ENCODE results near the gene TRPM2.
A peak's percentile ranks its signal among the peaks of the same experiment; 100 is the strongest.

TRPM2 gene

DNA sequence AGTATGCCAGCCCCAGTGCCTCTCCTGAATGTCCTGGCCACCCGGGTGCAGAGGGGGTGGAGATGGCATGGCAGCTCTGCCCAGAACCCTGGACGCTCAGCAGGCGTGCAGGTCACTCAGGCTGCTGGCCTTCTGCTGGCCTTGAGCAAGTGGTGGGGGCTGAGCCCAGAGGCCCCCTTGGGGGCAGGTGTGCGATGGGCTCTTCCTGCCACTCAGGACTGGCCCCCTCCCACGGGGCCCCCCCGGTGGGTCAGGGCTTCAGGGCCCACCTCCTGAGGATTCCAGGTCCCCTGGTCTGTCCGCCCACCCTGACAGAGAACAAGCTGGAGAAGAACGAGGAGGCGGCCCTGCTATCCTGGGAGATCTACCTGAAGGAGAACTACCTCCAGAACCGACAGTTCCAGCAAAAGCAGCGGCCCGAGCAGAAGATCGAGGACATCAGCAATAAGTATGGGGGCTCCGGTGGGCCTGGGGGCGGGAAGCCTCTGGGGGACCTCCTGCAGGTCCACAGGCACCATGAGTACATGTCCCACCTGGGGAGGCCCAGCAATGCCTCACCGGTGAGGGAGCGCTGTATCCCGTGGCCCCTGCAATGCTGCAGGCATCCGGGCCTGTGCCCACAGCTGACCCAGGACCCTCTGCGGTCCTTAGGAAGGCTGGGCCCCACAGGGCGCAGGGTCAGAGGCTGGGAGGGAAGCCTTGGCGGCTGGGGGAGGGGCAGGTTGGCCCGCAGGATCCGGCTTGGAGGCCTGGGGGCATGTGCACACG is 64.9 kb downstream of the TRPM2 start:
- DNase-seq = no peak

DNA sequence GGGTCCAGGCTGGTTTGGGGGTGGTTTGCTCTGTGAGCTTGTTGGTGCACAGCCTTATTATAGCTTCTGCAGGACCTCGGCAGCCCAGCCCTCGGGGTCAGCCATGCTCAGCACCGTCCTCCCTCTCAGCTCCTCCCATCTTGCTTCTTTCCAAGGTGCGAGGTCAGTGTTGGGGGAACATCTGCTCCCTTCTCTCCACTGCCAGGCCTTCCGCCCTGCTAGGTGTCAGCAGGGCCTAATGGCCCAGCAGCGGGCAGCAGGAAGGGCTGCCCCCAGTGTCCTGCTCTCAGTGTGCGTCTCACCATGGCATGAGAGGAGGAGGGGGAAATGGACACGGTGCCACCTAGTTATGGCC is 65.4 kb downstream of the TRPM2 start:
- no peak for DNase-seq

DNA sequence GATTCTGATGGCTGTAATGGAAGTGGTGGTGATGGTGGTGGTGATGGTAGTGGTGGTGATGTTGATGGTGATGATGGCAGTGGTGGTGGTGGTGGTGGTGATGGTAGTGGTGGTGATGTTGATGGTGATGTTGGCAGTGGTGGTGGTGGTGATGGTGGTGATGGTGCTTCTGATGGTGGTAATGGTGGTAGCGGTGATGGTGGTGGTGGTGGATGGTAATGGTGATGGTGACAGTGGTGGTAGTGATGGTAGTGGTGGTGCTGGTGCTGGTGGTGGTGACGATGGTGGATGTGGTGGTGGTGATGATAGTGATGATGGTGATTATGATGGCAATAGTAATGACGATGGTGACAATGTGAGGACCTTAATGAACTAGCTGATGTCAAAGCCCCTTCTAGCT is 66.3 kb downstream of the TRPM2 start:
- DNase-seq = no peak

DNA sequence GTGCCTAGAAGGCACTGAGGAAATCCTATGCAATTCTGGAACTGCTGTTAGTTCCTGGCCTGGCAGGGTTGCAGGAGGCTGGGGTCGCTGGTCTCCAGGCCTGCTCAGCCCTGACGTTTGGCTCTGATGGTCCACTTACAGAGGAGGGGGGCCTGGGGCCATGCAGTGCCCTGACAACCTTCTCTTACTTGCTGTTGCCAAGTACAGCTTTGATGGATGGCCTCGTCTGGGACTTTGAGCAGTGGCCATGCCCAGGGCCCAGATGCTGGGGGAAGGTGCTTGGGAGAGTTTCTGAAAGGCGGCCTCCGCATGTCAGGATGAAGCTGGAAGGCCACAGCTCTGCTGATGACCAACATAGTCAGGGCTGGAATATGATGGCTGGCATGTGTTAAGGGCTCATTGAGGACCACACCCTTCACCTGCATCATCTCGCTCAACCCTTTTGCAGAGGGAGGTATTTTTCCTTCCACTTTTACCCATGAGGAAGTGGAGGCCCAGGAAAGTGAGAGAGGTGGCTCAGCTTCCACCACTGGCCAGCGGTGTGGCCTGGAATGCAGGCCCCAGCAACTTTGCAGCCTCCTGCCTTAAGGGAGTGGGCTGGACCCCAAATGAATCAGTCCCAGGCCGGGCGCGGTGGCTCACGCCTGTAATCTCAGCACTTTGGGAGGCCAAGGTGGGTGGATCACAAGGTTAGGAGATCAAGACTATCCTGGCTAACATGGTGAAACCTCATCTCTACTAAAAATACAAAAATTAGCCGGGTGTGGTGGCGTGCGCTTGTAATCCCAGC is 67.2 kb downstream of the TRPM2 start:
- no peak for DNase-seq

DNA sequence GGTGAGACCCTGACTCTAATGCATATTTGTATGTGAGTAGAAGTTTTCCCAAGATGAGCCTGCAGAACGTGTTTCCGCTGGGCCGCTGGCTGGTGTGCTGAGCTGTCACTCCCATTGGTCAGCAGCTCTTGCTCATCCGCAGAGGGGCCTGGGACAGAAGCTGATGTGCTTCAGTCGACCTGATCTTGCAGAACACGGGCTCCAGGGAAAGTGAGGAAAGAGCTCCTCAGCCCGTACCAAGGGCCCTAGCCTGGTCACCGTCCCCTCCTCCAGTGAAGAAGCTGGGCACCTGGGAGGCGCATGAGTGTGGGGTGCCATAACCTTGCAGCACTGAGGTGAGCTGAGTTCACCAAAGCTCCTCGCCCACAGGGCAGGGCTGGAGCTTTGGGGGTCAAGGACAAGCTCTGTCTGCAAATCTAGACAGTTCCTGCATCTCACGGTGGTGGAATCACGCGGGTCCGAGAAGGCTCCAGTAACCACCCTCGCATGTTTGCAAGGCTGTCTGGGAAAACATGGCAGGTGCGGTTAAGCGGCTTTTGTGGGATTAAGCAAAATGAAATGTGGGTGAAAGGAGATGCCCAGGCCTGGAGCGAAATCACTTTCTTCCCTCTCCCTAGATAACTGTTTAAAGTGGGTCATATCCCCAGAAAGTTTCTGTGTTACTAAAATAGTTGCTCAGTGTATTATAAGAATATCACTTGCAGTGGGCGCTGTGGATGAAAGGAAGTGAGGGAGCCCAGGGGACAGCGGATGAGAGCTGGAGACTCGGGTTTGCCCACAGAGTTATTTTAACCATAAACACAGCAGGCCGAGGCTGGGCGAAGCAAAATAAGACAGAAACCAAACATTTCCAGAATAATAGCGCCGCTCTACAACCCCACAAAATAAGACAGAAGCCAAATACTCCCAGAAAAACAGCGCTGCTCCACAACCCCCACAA is 68.8 kb downstream of the TRPM2 start:
- no peak for DNase-seq

DNA sequence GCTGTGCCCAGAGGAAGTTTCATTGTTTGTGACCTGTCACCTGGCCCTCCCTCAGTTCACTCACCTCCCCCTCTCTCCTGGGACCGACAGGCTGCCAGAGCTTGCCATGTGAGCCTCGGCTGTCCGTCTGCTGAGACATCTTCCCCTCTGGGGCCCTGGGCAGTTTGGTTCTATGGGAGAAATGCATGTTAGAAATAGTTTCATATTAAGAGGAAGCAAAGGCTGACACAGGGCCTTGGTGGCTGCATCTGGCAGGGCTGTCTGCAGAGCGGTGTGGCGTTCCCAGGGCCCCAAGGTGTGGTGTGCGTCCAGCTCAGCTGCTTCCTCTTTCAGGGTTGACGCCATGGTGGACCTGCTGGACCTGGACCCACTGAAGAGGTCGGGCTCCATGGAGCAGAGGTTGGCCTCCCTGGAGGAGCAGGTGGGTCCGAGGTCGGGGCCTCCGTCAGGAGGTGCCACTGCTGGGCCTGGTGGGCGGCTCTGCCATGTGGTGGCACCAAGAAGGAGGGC is 69.9 kb downstream of the TRPM2 start:
- no peak for DNase-seq

DNA sequence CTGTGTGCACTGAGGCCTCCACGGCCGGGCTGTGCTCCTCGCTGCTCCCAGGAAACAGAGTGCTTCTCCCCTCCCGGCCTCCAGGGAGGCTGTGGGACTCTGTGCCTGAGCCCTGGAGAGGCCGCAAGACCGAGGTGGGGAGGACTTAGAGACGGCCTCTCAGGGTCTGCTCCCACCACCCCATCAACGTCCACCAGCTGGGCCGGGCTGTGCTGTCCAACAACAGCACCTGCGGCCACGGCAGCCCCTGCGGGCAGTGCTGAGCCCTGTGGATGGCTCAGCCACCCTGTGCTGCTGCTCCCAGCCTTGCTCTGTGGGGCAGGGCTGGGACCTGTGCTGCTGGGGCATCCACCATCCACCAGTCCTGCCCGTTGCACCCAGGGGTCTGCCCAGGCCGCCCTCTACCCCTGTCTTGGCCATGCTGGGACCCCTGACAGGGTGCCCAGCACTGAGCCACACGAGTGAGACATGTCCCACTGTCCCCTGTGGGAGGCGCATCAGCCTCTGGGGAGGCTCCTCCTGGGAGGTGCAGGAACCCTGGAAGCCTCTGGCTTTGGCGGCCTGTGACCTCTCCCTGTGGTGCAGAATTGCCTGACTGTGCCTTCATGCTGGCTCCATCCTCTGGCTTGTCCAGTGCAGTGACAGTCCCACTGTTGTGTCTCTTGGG is 70.7 kb downstream of the TRPM2 start:
- no peak for DNase-seq

DNA sequence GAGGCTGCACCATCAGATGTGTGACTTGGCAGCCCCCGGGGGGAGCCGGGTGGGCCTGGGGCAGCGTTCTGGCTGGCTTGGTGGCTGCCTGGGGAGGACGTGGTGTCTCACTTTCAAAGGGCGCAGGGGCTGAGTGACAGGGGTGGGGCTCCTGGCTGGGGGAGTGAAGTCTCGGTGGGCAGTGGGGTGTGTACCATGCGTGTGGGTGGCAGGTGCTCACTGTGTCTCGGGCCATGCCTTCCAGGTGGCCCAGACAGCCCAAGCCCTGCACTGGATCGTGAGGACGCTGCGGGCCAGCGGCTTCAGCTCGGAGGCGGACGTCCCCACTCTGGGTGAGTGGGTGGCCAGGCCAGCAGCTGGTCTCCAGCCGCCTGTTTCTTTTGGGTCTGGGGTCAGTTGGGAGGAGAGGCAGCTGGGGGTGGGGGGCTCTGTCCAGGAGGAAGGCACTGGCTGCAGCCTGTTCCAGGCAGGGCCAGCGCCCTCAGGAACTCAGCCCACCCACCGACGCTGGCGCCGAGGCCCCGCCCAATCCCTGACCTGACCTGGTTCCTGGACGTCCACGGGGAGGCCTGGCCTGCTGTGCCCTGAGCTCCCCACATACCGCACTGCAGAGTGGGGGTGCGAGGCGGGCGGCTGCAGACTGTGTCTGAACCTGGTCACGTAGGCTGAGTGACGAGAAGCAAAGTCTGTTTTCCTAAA is 71.3 kb downstream of the TRPM2 start:
- no peak for DNase-seq

DNA sequence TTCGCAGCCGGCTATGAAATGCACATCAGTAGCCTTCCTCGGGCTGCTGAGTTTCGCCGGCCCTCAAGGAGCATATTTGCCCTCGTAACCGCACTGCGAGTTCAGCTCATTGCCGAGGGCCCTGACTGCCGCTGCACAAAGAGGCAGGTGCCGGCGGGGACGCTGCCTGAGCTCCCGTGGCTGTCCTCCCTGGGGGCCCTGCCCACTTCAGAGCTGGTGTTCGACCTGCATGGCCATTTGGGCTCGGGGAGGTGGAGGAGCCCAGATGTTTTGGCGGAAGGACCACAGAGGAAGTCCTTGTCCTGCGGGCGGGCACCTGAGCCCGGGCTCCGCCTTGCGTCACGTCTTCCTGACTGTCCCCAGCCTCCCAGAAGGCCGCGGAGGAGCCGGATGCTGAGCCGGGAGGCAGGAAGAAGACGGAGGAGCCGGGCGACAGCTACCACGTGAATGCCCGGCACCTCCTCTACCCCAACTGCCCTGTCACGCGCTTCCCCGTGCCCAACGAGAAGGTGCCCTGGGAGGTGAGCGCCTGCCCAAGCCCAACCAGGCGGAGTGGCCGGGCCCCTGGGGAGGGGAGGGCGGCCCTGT is 72.0 kb downstream of the TRPM2 start:
- no peak for DNase-seq

DNA sequence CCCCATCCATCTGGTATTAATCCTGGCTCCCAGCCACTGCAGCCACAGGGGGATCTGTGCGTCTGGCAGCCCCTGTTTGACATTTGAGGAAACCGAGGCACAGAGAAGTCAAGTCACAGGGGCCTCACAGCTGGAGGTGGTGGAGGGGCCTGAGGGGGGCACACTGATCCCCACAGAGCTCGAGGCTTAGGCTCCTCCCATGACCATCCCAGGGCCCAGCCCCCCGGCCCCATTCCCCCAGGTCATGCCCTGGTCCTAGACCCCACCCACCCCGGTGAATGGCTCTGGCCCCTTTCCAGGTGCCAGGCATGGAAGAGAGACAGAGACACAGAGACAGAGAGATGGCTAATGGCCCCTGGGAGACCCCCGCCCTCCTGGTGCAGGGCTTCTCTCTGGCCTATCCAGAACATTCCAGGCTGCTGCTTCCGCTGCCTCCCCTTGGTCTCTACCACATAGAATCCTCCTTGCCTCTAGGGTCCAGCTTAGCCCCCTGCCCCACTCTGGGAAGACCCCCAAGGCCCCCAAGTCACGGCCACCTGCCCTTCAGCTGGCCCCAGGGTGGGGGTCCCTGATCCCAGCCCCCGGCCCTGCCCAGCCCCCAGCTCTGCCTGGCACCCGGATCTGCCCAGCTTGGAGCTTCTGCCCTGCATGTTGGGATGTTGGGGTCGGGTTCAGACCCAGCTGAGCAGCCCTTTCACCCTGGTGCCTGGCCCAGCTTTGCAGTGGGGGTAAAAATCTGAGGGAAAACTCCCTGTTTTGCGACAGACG is 72.7 kb downstream of the TRPM2 start:
- no peak for DNase-seq

DNA sequence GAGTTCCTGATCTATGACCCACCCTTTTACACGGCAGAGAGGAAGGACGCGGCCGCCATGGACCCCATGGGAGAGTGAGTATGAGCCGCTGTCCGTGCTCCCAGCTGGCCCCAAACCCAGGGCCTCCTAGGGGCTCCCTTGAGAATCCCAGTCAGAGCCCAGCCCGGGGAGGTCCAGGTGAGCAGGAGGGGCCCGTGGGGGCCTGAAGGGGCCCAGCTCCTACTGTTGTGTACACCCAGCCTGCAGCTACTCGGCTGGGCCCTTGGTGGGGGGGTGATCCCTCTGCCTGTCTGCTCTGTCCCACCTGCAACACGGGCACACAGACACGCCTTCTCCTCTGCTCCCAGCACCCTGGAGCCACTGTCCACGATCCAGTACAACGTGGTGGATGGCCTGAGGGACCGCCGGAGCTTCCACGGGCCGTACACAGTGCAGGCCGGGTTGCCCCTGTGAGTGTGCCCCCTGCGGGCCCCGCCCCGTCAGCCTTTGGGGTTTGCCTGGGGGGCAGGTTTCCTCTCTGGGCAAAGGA is 73.3 kb downstream of the TRPM2 start:
- DNase-seq = no peak

DNA sequence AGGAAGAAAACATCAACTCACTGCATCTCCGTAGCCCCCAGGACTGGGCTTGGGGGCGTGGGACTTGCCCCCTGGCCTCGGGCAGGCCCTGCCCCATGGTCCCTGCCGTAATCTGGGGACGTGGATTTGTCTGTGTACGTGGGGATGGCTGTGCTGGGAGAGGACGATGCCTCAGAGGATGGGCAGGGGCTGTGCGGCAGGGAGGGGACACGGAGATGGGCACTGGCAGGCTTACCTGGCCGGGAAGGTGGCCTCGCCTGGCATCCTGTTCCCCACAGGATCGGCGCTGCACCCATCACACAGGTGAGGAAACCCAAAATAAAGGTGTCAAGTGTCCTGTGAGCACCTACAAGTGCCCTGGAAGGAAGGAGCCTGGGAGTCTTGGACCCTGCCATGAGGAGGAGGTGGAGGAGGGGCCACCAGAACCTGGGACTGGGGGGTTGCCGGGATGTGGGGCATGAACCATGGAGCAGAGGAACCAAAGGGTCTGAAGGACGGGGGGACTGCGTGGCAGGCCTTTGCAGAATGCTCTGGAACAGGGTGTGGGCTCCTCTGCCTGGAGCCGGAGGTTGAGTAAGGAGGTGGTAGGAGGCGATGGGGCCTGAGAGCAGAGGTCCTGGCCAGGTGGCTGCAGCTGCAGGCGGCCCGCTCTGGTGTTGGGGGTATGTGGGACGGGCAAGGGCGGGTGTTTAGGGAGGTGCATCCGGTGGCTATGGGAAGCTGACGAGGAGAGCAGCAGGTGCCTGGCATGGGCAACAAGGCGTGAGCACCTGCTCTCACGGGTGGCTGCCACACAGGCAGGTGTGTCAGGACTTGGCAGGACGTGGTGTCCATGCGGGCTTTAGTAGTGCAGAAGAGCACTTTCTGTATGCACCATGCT is 74.1 kb downstream of the TRPM2 start:
- DNase-seq = no peak

DNA sequence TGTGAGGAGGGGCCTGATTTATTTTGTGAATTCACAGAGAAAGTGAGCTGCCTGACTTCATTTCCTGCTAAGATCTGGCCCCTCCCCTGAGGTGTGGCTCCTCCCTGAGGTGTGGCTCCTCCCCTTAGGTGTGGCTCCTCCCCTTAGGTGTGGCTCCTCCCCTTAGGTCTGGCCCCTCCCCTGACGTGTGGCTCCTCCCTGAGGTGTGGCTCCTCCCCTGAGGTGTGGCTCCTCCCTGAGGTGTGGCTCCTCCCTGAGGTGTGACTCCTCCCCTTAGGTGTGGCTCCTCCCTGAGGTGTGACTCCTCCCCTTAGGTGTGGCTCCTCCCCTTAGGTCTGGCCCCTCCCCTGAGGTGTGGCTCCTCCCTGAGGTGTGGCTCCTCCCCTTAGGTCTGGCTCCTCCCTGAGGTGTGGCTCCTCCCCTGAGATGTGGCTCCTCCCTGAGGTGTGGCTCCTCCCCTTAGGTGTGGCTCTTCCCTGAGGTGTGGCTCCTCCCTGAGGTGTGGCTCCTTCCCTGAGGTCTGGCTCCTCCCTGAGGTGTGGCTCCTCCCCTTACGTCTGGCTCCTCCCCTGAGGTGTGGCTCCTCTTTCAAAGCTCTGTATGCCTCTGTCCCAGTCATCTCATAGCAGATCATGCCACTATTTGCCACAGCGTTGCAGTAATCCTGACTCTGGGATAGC is 75.0 kb downstream of the TRPM2 start:
- peak; percentile 73 for DNase-seq

DNA sequence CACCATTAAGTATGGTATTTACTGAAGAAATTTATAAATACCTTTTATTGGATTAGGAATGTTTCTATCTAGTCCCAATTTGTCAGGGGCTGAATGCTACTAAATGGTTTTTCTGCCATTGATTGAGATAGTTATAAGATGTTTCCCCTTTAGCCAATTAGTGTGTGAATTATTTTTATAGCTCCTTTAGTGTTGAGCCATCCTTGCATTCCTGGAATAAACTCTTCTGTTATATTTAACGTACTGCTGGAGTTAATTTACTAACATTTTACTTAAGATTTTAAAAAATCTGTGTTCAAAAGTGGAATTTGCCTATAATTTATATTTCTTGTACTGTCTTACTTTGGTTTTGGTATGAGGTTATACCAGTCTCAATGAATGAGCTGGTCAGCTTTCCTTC is 76.5 kb downstream of the TRPM2 start:
- no peak for DNase-seq

DNA sequence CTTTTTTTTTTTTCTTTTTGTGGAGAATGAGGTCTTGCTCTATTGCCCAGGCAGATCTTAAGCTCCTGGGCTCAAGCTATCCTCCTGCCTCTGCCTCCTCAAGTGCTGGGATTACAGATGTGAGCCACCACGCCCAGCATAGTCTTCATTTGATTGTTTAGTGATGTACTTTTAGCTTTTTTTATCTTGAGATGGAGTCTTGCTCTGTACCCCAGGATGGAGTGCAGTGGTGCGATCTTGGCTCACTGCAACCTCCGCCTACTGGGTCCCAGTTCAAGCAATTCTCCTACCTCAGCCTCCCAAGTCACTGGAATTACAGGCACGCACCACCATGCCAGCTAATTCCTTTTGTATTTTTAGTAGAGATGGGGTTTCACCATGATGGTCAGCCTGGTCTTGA is 77.9 kb downstream of the TRPM2 start:
- DNase-seq = no peak

DNA sequence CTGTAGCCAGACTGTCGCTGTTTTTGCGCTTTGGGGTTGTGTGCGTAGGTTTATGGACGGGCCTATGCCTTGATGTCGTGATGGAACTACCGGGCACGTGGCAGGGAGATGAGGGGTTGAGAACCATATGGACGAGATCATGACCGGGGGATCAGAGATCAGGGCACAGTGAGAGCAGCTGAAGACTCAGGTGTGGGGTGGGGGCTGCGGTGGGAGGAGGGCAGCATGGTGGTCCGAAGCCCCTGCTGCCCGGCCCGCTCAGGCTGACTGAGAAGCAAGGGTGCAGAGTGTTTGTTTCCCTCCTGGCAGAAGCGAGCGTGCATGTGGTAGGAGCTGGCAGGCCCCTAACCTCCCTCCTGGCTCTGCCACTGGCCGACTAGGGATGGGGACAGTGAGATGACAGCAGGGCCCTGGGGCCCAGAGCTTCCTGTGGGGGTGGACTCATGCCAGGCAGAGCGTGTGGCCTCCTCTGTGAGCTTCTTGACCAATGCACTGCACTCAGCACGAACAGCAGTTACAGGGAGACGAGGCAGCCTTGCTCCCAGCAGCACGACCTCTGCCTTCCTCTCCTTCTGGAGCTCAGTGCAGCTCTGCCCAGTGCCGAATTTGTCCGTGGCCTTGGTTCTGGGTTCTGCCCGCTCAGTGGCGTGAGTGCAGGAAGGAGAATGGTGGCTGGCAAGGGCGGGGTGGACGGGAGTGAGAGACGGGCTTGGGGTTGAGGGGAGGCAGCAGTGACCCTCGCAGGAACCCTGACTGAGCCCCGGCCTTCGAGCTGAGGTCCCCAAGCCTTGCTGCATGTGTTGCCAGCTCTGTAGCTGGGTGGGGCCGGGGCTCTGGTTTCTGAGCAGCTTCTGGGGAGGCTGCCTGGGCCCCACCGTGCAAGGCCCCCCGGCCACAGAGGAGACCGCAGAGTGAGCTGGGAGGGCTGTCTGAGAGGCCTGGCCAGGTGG is 79.7 kb downstream of the TRPM2 start:
- no peak for DNase-seq

DNA sequence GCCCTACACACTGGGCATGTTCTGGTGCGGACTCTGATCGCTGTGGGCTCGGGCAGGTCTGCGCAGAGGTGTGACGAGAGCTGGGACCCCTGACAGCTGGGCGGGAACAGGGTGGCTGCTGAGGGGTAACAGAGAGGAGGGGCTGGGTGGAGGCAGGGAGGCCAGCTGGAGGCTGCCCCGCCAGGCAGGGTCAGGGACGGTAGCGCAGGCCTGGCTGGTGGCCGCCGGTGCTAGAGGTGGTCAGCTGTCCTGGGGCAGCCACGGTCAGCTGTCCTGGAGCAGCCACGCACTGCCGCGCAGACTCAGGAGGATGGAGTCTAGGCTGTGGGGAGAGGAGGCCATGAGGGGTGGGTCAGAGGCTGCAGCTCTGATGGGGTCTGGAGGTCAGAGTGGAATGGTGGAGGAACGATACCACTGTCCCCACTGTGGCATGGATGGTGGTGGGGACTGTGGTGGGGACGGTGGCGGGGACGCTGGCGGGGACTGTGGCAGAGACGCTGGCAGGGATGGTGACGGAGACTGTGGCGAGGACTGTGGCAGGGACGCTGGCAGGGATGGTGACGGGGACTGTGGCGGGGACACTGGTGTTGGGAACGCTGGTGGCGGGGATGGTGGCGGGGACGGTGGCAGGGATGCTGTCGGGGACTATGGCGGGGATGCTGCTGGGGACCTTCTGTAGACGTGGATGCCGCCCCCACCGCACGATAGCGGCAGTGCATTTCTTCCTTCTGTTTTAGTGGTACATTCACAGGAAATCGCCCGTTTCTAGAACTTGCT is 80.6 kb downstream of the TRPM2 start:
- no peak for DNase-seq
